ENCODE results near the gene PPTC7. TPM values are rescaled to one million over a fixed set of nuclear protein-coding genes. Genes with fewer than 3 reads are reported as not detected.
"Not testable (repeated sequence)": the region's sequence is repeated elsewhere in the genome, so short reads cannot be mapped to it uniquely, and the experiment has no call there.

The PPTC7 gene
- total and polyA plus RNA-seq, 8 donors = 13.3 to 24.2 (median 15.1) TPM

GRCh38 chr12:110606253-110606611 is 23.1 kb upstream of the PPTC7 start:
- Histone ChIP-seq H3K4me3 (peak overlapping the region in 1 of 2 donors; percentile 9), H3K27ac (peak overlapping the region; percentile 20 to 84)

GRCh38 chr12:110602085-110602814 is 19.1 kb upstream of the PPTC7 start:
- Histone ChIP-seq H3K27ac (peak overlapping the region in 1 of 2 donors; percentile 37), H3K4me1 (peaks cover 0 to 24% of the 10 kb centered on the region in 2 donors)
- not testable (repeated sequence) for H3K4me3 ChIP-seq, H3K27me3 ChIP-seq, H3K36me3 ChIP-seq, H3K9me3 ChIP-seq
- ATAC-seq (peak; percentile 82), DNase-seq (peak in 1 of 4 donors; percentile 45)
- TF ChIP-seq, protein P1, sequence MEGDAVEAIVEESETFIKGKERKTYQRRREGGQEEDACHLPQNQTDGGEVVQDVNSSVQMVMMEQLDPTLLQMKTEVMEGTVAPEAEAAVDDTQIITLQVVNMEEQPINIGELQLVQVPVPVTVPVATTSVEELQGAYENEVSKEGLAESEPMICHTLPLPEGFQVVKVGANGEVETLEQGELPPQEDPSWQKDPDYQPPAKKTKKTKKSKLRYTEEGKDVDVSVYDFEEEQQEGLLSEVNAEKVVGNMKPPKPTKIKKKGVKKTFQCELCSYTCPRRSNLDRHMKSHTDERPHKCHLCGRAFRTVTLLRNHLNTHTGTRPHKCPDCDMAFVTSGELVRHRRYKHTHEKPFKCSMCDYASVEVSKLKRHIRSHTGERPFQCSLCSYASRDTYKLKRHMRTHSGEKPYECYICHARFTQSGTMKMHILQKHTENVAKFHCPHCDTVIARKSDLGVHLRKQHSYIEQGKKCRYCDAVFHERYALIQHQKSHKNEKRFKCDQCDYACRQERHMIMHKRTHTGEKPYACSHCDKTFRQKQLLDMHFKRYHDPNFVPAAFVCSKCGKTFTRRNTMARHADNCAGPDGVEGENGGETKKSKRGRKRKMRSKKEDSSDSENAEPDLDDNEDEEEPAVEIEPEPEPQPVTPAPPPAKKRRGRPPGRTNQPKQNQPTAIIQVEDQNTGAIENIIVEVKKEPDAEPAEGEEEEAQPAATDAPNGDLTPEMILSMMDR (IDR thresholded peaks at IDR 0.05) = peak; percentile 60 to 67
- intact Hi-C loops (cut with DNase I) = loop anchor here in 1 of 2 donors (5.0 kb wide), 1 partner anchor 90 kb away; no protein-coding TSS in a partner anchor

More at GRCh38 chr12:110606253-110606611, 23.1 kb upstream of the PPTC7 start:
- TF ChIP-seq, protein P1 (IDR thresholded peaks at IDR 0.05) = no peak
- intact Hi-C loops (cut with DNase I) = no loop called here
- ATAC-seq = no peak
- no peaks in the 10 kb centered on the region for H3K27me3 ChIP-seq
- no peaks in the 10 kb centered on the region for H3K36me3 ChIP-seq
- DNase-seq = no peak
- peaks cover 0 to 6% of the 10 kb centered on the region in 2 donors for H3K4me1 ChIP-seq
- no peaks in the 10 kb centered on the region for H3K9me3 ChIP-seq

- intact Hi-C loops (cut with DNase I) = loop anchor here in 1 of 2 donors (5.0 kb wide), 1 partner anchor 88 kb away; no protein-coding TSS in a partner anchor
- no peak overlapping the region for H3K27ac ChIP-seq
- H3K27me3 ChIP-seq = no peaks in the 10 kb centered on the region
- H3K4me1 ChIP-seq = peaks cover 0 to 24% of the 10 kb centered on the region in 2 donors
- no peaks in the 10 kb centered on the region for H3K36me3 ChIP-seq
- peak in 1 of 4 donors; percentile 53 for DNase-seq
- ATAC-seq = peak; percentile 77
- no peaks in the 10 kb centered on the region for H3K9me3 ChIP-seq
- TF ChIP-seq, protein P1 (IDR thresholded peaks at IDR 0.05) = peak; percentile 15 to 39
- no peak overlapping the region for H3K4me3 ChIP-seq
Observed at GRCh38 chr12:110600254-110600653, 17.1 kb upstream of the PPTC7 start.

- Histone ChIP-seq H3K36me3 (no peaks in the 10 kb centered on the region), H3K27me3 (no peaks in the 10 kb centered on the region), H3K9me3 (no peaks in the 10 kb centered on the region), H3K4me3 (no peak overlapping the region), H3K4me1 (peaks cover 0 to 24% of the 10 kb centered on the region in 2 donors), H3K27ac (no peak overlapping the region)
- intact Hi-C loops (cut with DNase I) = no loop called here
- no peak for ATAC-seq
- TF ChIP-seq, protein P1 (IDR thresholded peaks at IDR 0.05) = no peak
- no peak for DNase-seq
Observed at GRCh38 chr12:110599334-110599733, 16.2 kb upstream of the PPTC7 start.

GRCh38 chr12:110597885-110598284 is 14.8 kb upstream of the PPTC7 start:
- DNase-seq (no peak), ATAC-seq (no peak)
- H3K27me3 ChIP-seq = no peaks in the 10 kb centered on the region
- TF ChIP-seq, protein P1 (IDR thresholded peaks at IDR 0.05) = no peak
- intact Hi-C loops (cut with DNase I) = no loop called here
- no peak overlapping the region for H3K27ac ChIP-seq
- H3K4me1 ChIP-seq = peaks cover 0 to 24% of the 10 kb centered on the region in 2 donors
- H3K9me3 ChIP-seq = no peaks in the 10 kb centered on the region
- no peak overlapping the region for H3K4me3 ChIP-seq
- no peaks in the 10 kb centered on the region for H3K36me3 ChIP-seq

DNA sequence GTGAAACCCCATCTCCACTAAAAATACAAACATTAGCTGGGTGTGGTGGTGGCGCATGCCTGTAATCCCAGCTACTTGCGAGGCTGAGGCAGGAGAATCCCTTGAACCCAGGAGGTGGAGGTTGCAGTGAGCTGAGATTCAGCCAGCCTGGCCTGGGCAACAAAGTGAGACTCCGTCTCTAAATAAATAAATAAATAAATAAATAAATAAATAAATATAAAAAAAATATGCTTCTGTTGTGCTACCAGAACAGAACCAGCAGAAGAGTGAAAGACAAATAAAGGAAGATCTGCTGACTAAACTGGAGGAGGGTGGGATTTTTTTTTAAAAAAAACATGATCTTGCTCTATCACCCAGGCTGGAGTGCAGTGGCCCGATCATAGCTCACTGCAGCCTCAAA is 9.8 kb upstream of the PPTC7 start:
- Histone ChIP-seq H3K27ac (peak overlapping the region in 1 of 2 donors; percentile 88), H3K4me1 (peaks cover 10 to 26% of the 10 kb centered on the region in 2 donors)
- intact Hi-C loops (cut with DNase I) = not testable (repeated sequence)

More for the DNA sequence above, 9.8 kb upstream of the PPTC7 start:
- not testable (repeated sequence) for H3K36me3 ChIP-seq, H3K27me3 ChIP-seq, ATAC-seq, H3K4me3 ChIP-seq, H3K9me3 ChIP-seq, DNase-seq
